Measurements from ENCODE around the gene SUSD1. TPM values are rescaled to one million over a fixed set of nuclear protein-coding genes. Genes with fewer than 3 reads are reported as not detected.

SUSD1 gene
- total RNA-seq, 1 experiment from 2014 or later: 7.9 TPM

DNA sequence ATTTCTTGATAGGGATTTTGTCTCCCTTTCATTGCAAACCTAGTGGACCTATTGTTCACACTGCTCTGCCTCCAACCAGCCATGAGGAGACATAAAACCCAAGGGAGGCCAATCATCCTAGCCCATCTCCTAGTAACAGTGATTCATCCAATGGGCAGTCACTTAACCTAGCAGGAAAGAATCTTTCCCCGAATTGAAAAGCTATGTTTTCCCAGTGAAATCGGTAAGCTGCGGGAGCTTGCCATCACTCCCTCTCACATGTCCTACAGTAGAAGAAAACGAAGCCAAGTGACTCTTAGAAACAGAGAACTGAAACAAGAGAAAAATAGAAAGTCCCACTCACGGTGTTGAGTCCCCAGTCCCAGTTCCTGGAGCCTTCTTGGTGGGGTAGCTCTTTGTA is 123.3 kb downstream of the SUSD1 start:
- intact Hi-C loops (cut with micrococcal nuclease): no loop called here
- Histone ChIP-seq H3K27ac (ENCODE audit: low read depth, low read length) (no peak overlapping the region), H3K9ac (ENCODE audit: low read length) (no peak overlapping the region), H4K20me1 (ENCODE audit: insufficient read depth) (no peaks in the 10 kb centered on the region), H3K9me3 (ENCODE audit: control insufficient read depth in 1 of 2, insufficient read depth in 1 of 2, low read depth in 1 of 2, low read length in 2 of 2) (peaks cover 0 to 5% of the 10 kb centered on the region in 2 experiments; a peak in 1 of 4 replicates), H2AFZ (ENCODE audit: low read depth, low read length, poor library complexity, severe bottlenecking) (no peak overlapping the region), H3K9me2 (ENCODE audit: insufficient read depth) (no peaks in the 10 kb centered on the region), H3K4me1 (ENCODE audit: control insufficient read depth in 1 of 2, insufficient read depth in 2 of 2, low read length in 2 of 2) (peaks cover 0 to 7% of the 10 kb centered on the region in 2 experiments; a peak in 2 of 4 replicates), H3K4me2 (ENCODE audit: low read length) (no peak overlapping the region), H3K79me2 (ENCODE audit: insufficient read depth, low read length) (no peaks in the 10 kb centered on the region), H3K27me3 (ENCODE audit: insufficient read depth, low read length) (no peaks in the 10 kb centered on the region), H3K36me3 (ENCODE audit: control insufficient read depth in 1 of 2, insufficient read depth in 2 of 2, low read length in 2 of 2) (no peaks in the 10 kb centered on the region), H3K4me3 (replicated peaks in 1 of 2; ENCODE audit: low read depth in 1 of 2, low read length in 2 of 2) (no peak overlapping the region)
- ATAC-seq: no peak
- TF ChIP-seq, protein P1, sequence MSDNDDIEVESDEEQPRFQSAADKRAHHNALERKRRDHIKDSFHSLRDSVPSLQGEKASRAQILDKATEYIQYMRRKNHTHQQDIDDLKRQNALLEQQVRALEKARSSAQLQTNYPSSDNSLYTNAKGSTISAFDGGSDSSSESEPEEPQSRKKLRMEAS (IDR thresholded peaks at IDR 0.05): no peak
- TF ChIP-seq SIN3A (IDR thresholded peaks at IDR 0.05; ENCODE audit: low read depth) (no peak), EZH2 (IDR thresholded peaks at IDR 0.05) (no peak), ZNF274 (IDR thresholded peaks at IDR 0.05; ENCODE audit: low read depth, low read length) (no peak), YY1 (IDR thresholded peaks at IDR 0.05; ENCODE audit: extremely low read depth, insufficient replicate concordance, low read depth, low read length) (no peak), POLR2A (IDR thresholded peaks at IDR 0.05; ENCODE audit: borderline replicate concordance, extremely low read depth, insufficient read depth, insufficient read length) (no peak), CTCF (IDR thresholded peaks at IDR 0.05 in 2 of 3, conservative IDR thresholded peaks at IDR 0.05 in 1 of 3; ENCODE audit: borderline replicate concordance in 1 of 3, insufficient read depth in 1 of 3, low read depth in 2 of 3, low read length in 2 of 3) (no peak), ATF3 (IDR thresholded peaks at IDR 0.05) (no peak), SRF (IDR thresholded peaks at IDR 0.05; ENCODE audit: low read depth) (no peak), EZH2phosphoT487 (IDR thresholded peaks at IDR 0.05; ENCODE audit: borderline replicate concordance) (no peak), CEBPB (IDR thresholded peaks at IDR 0.05; ENCODE audit: low read depth) (no peak)
- DNase-seq (ENCODE audit: low read depth, low spot score): no peak
- ChIA-PET CTCF (no interaction called here), RAD21 (ENCODE audit: low non-redundant PET in 1 of 2, low total read pairs in 2 of 2, uncharacterized antibody in 2 of 2, unreplicated experiment in 2 of 2) (no interaction called here), POLR2A (interaction anchor here (1.0 kb wide), 1 partner anchor 8 kb away, joined by 4 read pairs; no protein-coding TSS in a partner anchor)
- BruUV-seq (replicated peaks): no TSS peak

Data from HCT116 (cell line).